ENCODE data around the gene PRSS2. TPM values are rescaled to one million over a fixed set of nuclear protein-coding genes. Genes with fewer than 3 reads are reported as not detected.
"Not testable (repeated sequence)": the region's sequence is repeated elsewhere in the genome, so short reads cannot be mapped to it uniquely, and the experiment has no call there.

Gene PRSS2
- total and polyA plus RNA-seq, 4 donors = 0.21 TPM; not detected in 3

- peaks cover 0 to 2% (median 0%) of the 10 kb centered on the region in 4 donors for H3K27me3 ChIP-seq (ENCODE audit: control insufficient read depth in 4 of 4, insufficient read depth in 4 of 4, low read length in 3 of 4)
- no peak overlapping the region for H3K9ac ChIP-seq (ENCODE audit: low read depth in 1 of 2, low read length in 2 of 2)
- 63% methylated on average over 5 of the region's 5 CpGs for WGBS
- H3K27ac ChIP-seq (ENCODE audit: low read depth in 1 of 2, low read length in 2 of 2) = no peak overlapping the region
- H3K36me3 ChIP-seq (ENCODE audit: control insufficient read depth in 4 of 4, insufficient read depth in 3 of 4, low read depth in 1 of 4, low read length in 3 of 4) = no peaks in the 10 kb centered on the region
- no peak for TF ChIP-seq GABPA (IDR thresholded peaks at IDR 0.05 in 1 of 2, conservative IDR thresholded peaks at IDR 0.05 in 1 of 2)
- no peaks in the 10 kb centered on the region for H3K4me1 ChIP-seq (ENCODE audit: control insufficient read depth in 4 of 4, insufficient read depth in 4 of 4, low read length in 3 of 4)
- no peak for DNase-seq (ENCODE audit: low spot score)
- no peaks in the 10 kb centered on the region for H3K9me3 ChIP-seq (ENCODE audit: control insufficient read depth in 4 of 4, low read length in 3 of 4)
- H3K4me3 ChIP-seq (ENCODE audit: low read depth in 1 of 3, low read length in 3 of 3) = no peak overlapping the region
Observed at GRCh38 chr7:142760071-142760642, 10.6 kb upstream of the PRSS2 start.

DNA sequence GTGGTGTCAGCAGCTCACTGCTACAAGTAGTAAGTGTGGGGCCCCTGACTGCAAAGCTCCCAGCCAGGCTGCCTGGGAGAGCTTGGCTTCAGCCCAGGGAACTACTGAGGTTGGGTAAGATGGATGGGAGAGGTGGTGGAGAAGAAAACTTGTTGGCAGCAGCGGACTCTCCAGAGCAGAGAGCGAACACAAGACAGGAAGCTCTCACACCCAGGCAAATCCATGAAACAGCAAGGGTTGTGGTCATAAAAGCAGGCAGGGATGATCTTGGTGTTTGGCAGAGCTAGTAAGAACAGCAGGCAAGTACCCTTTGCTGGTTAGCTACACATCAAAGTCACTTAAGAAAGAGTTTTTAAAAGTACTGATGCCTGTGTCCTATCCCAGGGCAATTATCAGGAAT, 9.2 kb upstream of the PRSS2 start:
- not testable (repeated sequence) for H3K4me3 ChIP-seq (ENCODE audit: low read depth in 1 of 3, low read length in 3 of 3); DNase-seq (ENCODE audit: low spot score); H3K9ac ChIP-seq (ENCODE audit: low read depth in 1 of 2, low read length in 2 of 2); H3K4me1 ChIP-seq (ENCODE audit: control insufficient read depth in 4 of 4, insufficient read depth in 4 of 4, low read length in 3 of 4); H3K9me3 ChIP-seq (ENCODE audit: control insufficient read depth in 4 of 4, low read length in 3 of 4); H3K27me3 ChIP-seq (ENCODE audit: control insufficient read depth in 4 of 4, insufficient read depth in 4 of 4, low read length in 3 of 4); H3K36me3 ChIP-seq (ENCODE audit: control insufficient read depth in 4 of 4, insufficient read depth in 3 of 4, low read depth in 1 of 4, low read length in 3 of 4); H3K27ac ChIP-seq (ENCODE audit: low read depth in 1 of 2, low read length in 2 of 2)
- WGBS = 97% methylated on average over 2 of the region's 2 CpGs

DNA sequence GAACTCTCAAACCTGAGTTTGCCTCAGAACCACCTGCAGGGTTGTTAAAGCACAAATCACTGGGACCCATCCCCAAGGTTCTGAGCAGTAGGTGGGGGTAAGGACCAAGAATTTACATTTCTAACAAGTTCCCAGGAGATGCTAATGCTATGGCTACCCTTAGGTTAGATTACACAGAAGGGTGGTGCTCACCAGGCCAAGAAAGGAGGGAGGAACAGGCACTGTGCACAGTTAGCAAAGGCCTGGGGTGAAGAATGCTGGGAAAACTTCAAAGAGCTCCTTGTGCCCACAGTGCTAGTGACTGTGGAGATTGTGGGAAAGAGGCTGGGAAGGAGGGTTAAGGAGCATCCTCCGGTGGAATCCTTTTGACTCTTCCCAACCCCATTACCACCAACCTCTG, 8.7 kb upstream of the PRSS2 start:
- no peak overlapping the region for H3K9ac ChIP-seq (ENCODE audit: low read depth in 1 of 2, low read length in 2 of 2)
- no peak for DNase-seq (ENCODE audit: low spot score)
- no peaks in the 10 kb centered on the region for H3K9me3 ChIP-seq (ENCODE audit: control insufficient read depth in 4 of 4, low read length in 3 of 4)
- no peak overlapping the region for H3K4me3 ChIP-seq (ENCODE audit: low read depth in 1 of 3, low read length in 3 of 3)
- no peak overlapping the region for H3K27ac ChIP-seq (ENCODE audit: low read depth in 1 of 2, low read length in 2 of 2)
- WGBS = 90% methylated on average over 1 of the region's 1 CpG
- no peaks in the 10 kb centered on the region for H3K36me3 ChIP-seq (ENCODE audit: control insufficient read depth in 4 of 4, insufficient read depth in 3 of 4, low read depth in 1 of 4, low read length in 3 of 4)
- no peaks in the 10 kb centered on the region for H3K4me1 ChIP-seq (ENCODE audit: control insufficient read depth in 4 of 4, insufficient read depth in 4 of 4, low read length in 3 of 4)
- no peak for TF ChIP-seq GABPA (IDR thresholded peaks at IDR 0.05 in 1 of 2, conservative IDR thresholded peaks at IDR 0.05 in 1 of 2)
- TF ChIP-seq, protein P1, sequence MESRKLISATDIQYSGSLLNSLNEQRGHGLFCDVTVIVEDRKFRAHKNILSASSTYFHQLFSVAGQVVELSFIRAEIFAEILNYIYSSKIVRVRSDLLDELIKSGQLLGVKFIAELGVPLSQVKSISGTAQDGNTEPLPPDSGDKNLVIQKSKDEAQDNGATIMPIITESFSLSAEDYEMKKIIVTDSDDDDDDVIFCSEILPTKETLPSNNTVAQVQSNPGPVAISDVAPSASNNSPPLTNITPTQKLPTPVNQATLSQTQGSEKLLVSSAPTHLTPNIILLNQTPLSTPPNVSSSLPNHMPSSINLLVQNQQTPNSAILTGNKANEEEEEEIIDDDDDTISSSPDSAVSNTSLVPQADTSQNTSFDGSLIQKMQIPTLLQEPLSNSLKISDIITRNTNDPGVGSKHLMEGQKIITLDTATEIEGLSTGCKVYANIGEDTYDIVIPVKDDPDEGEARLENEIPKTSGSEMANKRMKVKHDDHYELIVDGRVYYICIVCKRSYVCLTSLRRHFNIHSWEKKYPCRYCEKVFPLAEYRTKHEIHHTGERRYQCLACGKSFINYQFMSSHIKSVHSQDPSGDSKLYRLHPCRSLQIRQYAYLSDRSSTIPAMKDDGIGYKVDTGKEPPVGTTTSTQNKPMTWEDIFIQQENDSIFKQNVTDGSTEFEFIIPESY (IDR thresholded peaks at IDR 0.05) = no peak
- no peak for TF ChIP-seq ATF3 (IDR thresholded peaks at IDR 0.05)
- TF ChIP-seq, protein P2, sequence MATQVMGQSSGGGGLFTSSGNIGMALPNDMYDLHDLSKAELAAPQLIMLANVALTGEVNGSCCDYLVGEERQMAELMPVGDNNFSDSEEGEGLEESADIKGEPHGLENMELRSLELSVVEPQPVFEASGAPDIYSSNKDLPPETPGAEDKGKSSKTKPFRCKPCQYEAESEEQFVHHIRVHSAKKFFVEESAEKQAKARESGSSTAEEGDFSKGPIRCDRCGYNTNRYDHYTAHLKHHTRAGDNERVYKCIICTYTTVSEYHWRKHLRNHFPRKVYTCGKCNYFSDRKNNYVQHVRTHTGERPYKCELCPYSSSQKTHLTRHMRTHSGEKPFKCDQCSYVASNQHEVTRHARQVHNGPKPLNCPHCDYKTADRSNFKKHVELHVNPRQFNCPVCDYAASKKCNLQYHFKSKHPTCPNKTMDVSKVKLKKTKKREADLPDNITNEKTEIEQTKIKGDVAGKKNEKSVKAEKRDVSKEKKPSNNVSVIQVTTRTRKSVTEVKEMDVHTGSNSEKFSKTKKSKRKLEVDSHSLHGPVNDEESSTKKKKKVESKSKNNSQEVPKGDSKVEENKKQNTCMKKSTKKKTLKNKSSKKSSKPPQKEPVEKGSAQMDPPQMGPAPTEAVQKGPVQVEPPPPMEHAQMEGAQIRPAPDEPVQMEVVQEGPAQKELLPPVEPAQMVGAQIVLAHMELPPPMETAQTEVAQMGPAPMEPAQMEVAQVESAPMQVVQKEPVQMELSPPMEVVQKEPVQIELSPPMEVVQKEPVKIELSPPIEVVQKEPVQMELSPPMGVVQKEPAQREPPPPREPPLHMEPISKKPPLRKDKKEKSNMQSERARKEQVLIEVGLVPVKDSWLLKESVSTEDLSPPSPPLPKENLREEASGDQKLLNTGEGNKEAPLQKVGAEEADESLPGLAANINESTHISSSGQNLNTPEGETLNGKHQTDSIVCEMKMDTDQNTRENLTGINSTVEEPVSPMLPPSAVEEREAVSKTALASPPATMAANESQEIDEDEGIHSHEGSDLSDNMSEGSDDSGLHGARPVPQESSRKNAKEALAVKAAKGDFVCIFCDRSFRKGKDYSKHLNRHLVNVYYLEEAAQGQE (IDR thresholded peaks at IDR 0.05) = no peak
- no peak for TF ChIP-seq SP1 (IDR thresholded peaks at IDR 0.05)
- no peak for TF ChIP-seq EGR1 (IDR thresholded peaks at IDR 0.05; ENCODE audit: low read depth in 2 of 2)
- TF ChIP-seq HNF4A (conservative IDR thresholded peaks at IDR 0.05) = no peak
- no peak for TF ChIP-seq FOXA1 (IDR thresholded peaks at IDR 0.05)
- no peak for TF ChIP-seq TAF1 (conservative IDR thresholded peaks at IDR 0.05)
- no peak for TF ChIP-seq JUND (IDR thresholded peaks at IDR 0.05)
- H3K27me3 ChIP-seq (ENCODE audit: control insufficient read depth in 4 of 4, insufficient read depth in 4 of 4, low read length in 3 of 4) = peaks cover 0 to 2% (median 0%) of the 10 kb centered on the region in 4 donors
